ENCODE measurements around the gene SEC62. TPM values are rescaled to one million over a fixed set of nuclear protein-coding genes. Genes with fewer than 3 reads are reported as not detected.

SEC62 gene, protein sequence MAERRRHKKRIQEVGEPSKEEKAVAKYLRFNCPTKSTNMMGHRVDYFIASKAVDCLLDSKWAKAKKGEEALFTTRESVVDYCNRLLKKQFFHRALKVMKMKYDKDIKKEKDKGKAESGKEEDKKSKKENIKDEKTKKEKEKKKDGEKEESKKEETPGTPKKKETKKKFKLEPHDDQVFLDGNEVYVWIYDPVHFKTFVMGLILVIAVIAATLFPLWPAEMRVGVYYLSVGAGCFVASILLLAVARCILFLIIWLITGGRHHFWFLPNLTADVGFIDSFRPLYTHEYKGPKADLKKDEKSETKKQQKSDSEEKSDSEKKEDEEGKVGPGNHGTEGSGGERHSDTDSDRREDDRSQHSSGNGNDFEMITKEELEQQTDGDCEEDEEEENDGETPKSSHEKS
- 10 to 100 TPM; 33.2 to 96.6 (median 36.8) TPM for total RNA-seq

DNA sequence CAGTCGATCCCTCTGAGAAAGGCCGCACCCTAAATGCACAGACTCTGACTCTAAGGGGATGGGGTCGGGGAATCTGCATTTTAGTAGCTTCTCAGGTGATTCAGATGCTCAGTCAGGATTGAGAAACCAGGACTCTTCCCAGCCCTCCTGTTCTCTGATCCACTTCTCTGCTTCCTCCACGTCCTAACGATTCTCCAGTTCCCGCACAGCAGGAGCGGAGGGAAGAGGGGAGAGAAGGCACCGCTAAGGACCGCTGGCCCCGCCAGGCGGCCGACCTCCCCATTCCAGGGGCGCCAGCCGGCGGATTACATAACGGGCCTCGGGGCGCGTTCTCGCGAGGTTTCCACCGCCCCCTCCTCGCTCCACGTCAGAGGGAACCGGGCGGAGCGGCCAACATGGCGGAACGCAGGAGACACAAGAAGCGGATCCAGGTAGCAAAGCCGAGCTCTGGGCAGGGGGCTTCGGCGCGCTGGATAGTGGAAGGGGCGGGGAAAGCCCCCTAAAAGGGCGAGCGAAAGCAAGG, at the start of gene SEC62:
Gene SEC62 (plus strand): TSS at position 380 of the 523 bp plus-strand sequence. CDS start 16 bp downstream, at position 396.
- H3K27me3 ChIP-seq, result no peaks in the 10 kb centered on the region
- peaks cover 0 to 30% (median 9%) of the 10 kb centered on the region in 4 donors for H3K4me1 ChIP-seq
- H3K27ac ChIP-seq, result peak within 1 kb of the TSS; percentile 90 to 97 (median 96)
- TF ChIP-seq POLR2A (IDR thresholded peaks at IDR 0.05), result peak; percentile 71 to 82
- TF ChIP-seq, protein P1, sequence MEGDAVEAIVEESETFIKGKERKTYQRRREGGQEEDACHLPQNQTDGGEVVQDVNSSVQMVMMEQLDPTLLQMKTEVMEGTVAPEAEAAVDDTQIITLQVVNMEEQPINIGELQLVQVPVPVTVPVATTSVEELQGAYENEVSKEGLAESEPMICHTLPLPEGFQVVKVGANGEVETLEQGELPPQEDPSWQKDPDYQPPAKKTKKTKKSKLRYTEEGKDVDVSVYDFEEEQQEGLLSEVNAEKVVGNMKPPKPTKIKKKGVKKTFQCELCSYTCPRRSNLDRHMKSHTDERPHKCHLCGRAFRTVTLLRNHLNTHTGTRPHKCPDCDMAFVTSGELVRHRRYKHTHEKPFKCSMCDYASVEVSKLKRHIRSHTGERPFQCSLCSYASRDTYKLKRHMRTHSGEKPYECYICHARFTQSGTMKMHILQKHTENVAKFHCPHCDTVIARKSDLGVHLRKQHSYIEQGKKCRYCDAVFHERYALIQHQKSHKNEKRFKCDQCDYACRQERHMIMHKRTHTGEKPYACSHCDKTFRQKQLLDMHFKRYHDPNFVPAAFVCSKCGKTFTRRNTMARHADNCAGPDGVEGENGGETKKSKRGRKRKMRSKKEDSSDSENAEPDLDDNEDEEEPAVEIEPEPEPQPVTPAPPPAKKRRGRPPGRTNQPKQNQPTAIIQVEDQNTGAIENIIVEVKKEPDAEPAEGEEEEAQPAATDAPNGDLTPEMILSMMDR (IDR thresholded peaks at IDR 0.05), result peak in 4 of 6 experiments; percentile 44 to 63 (median 52)
- H3K9me3 ChIP-seq, result no peaks in the 10 kb centered on the region
- no peaks in the 10 kb centered on the region for H3K36me3 ChIP-seq
- peak; percentile 95 to 98 (median 95) for DNase-seq
- H3K4me3 ChIP-seq, result peak within 1 kb of the TSS; percentile 73 to 96 (median 84)

DNA sequence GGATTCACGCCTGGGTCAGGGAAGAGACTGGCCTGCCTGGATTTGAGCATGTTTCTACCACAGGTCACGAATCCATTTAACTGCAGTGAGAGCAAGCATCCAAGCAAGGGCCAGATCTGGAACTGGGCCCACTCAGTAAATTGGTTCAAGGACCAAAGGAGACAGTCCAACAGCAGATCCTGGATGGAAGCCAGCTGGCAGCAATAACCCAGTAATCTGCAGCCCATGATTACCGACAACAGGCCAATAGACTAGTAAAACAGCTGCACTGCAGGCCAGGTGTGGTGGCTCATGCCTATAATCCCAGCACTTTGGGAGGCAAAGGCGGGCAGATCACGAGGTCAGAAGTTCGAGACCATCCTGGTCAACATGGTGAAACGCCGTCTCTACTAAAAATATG, 43.4 kb upstream of the SEC62 start:
- TF ChIP-seq, protein P1 (IDR thresholded peaks at IDR 0.05), result no peak
- TF ChIP-seq POLR2A (IDR thresholded peaks at IDR 0.05), result no peak
- H3K4me1 ChIP-seq, result no peaks in the 10 kb centered on the region
- peak; percentile 24 to 89 (median 85) for DNase-seq

DNA sequence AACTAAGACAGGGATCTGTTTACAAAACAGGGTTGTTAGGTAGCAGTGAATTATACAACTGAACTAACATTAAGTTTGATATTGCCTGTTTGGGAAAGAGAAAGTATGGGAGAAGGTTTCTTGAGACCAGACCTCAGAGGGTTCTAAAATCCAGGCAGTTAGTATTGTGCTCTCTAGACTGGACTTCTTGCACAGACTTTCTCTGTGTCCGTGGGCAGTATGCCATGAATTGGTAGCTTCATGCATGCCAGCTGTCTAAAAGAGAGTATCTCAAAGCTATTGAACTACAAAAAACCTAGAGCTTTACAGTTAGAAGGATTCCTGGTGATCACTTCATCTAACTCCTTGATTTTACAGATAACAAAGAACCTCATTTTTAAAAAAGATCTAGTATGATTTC, 42.8 kb upstream of the SEC62 start:
- H3K4me1 ChIP-seq, result no peaks in the 10 kb centered on the region
- no peaks in the 10 kb centered on the region for H3K9me3 ChIP-seq
- no peaks in the 10 kb centered on the region for H3K36me3 ChIP-seq
- H3K27me3 ChIP-seq, result no peaks in the 10 kb centered on the region
- H3K4me3 ChIP-seq, result no peak overlapping the region
- H3K27ac ChIP-seq, result no peak overlapping the region
- no peak for DNase-seq
- no peak for TF ChIP-seq POLR2A (IDR thresholded peaks at IDR 0.05)
- TF ChIP-seq, protein P1 (IDR thresholded peaks at IDR 0.05), result no peak

More for the DNA sequence above, 43.4 kb upstream of the SEC62 start:
- Histone ChIP-seq H3K27ac (no peak overlapping the region), H3K27me3 (no peaks in the 10 kb centered on the region), H3K9me3 (no peaks in the 10 kb centered on the region), H3K36me3 (no peaks in the 10 kb centered on the region), H3K4me3 (no peak overlapping the region)

DNA sequence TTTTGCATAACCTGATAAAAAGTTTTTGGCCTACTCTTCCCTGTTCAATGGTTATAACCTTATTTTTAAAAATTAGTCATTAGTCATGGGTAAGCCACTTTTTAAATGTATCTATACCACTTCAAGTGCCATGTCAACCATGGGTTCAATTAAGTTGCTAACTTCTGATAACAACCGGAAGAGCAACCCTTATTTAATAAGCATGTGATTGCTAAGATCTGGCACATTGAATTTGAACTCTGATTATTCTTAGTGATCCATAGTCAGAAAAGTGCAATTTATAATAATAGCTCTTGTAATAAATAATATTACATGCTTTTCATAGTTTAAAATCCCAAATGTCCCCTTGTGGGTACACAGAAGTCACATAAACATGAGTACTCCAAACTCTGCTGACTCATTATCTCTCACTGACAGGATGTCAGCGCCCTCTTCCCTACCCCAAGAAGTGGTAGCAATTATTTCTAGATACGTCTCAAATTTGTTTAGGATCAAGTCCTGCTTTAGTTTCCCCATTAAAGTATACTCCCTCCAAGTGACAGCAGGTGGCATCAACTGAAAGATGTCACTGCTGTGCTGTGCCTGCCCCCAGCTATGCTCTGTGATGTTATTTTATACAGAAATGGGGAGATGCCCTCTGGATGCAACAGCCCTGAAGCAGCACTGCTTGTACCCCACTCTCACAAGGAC, 36.6 kb upstream of the SEC62 start:
- Histone ChIP-seq H3K27ac (no peak overlapping the region), H3K9me3 (no peaks in the 10 kb centered on the region), H3K4me1 (peaks cover 0 to 7% (median 3%) of the 10 kb centered on the region in 4 donors), H3K36me3 (no peaks in the 10 kb centered on the region), H3K4me3 (no peak overlapping the region), H3K27me3 (no peaks in the 10 kb centered on the region)
- peak in 1 of 3 donors; percentile 47 for DNase-seq
- TF ChIP-seq, protein P1 (IDR thresholded peaks at IDR 0.05), result peak in 1 of 6 experiments; percentile 27
- TF ChIP-seq POLR2A (IDR thresholded peaks at IDR 0.05), result no peak

DNA sequence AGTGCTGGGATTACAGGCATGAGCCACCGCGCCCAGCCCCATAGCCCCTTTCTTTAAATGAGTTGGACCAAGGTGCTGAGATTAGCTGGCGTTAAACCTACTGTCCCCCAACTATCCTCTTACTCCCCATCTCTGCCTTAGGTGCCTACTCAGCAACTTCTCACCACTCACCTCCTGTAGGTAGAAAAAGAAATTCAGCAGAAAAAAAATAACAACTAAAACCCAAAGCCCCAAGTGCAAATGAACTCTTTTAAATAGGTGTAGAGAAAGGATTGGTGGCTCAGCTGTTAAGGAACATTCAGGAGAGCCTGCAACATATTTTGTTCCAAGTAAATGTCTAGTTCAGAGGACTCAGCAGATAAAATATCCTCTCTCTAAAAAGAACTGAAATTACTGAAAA, 35.8 kb upstream of the SEC62 start:
- no peaks in the 10 kb centered on the region for H3K27me3 ChIP-seq
- no peaks in the 10 kb centered on the region for H3K9me3 ChIP-seq
- DNase-seq, result no peak
- peaks cover 0 to 7% (median 3%) of the 10 kb centered on the region in 4 donors for H3K4me1 ChIP-seq
- no peaks in the 10 kb centered on the region for H3K36me3 ChIP-seq
- peak overlapping the region in 1 of 4 donors; percentile 67 for H3K27ac ChIP-seq
- no peak overlapping the region for H3K4me3 ChIP-seq
- TF ChIP-seq, protein P1 (IDR thresholded peaks at IDR 0.05), result no peak
- TF ChIP-seq POLR2A (IDR thresholded peaks at IDR 0.05), result no peak
